GM08714 (cell line): ENCODE measurements around the gene SEC24B.
"Not testable (repeated sequence)": the region's sequence is repeated elsewhere in the genome, so short reads cannot be mapped to it uniquely, and the experiment has no call there.

Source experiments
- H3K4me3 ChIP-seq: fragments of 200-500 bp; sonication (Bioruptor generic); 2 replicates; pipeline ENCODE4 v1.5.1; 2014; ENCODE audit warnings: mild to moderate bottlenecking, low read length, inconsistent platforms
- ZNF274 ChIP-seq: IDR thresholded peaks from 2 replicates; pipeline ENCODE4 v1.6.1; 2012; ENCODE audit warnings: mild to moderate bottlenecking, low read depth, low read length

SEC24B gene

DNA sequence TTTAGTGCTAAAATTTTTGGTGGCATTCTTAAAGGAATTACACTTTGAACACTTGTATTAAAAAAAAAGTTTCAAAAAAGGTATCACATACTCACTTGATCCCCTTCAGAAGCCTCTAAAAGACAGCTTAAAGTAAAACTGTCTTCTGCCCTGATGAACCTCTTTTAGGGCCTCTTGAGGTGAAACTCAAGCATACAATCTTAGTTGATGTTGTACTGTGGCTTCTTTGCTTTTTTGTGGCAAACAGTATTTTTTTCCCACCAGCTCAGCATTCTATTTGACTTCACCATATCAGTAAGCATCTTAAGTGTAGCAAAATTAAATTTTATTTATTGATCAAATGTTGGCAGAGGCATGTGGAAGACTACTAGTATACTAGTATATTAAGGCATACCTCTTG lies 13.7 kb downstream of the SEC24B start:
- TF ChIP-seq ZNF274, result no peak
- no peak overlapping the region for H3K4me3 ChIP-seq

- H3K4me3 ChIP-seq, result no peak overlapping the region
- TF ChIP-seq ZNF274, result no peak
These were observed 18.1 kb downstream of the SEC24B start for GRCh38 chr4:109451544-109452273.

GRCh38 chr4:109453110-109453509 lies 19.5 kb downstream of the SEC24B start:
- H3K4me3 ChIP-seq, result not testable (repeated sequence)

DNA sequence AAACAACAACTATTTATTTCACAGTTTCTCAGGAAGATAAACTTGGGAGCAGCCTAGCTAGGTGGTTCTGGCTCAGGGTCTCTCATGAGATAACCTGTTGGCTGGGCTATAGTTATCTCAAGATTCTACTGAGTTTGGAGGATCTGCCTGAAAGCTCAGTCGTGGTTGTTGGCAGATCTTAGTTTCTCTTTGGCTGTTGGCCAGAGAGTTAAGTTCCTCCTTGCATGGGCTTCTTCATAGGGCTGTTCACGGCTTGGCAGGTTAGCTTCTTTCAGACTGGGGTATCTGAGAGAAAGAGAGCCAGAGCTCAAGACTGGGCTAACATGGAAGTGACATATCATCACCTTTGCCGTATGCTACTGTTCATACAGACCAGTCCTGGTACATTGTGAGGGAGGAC lies 28.7 kb downstream of the SEC24B start:
- no peak overlapping the region for H3K4me3 ChIP-seq
- no peak for TF ChIP-seq ZNF274

GRCh38 chr4:109462802-109463201 lies 29.2 kb downstream of the SEC24B start:
- TF ChIP-seq ZNF274, result no peak
- no peak overlapping the region for H3K4me3 ChIP-seq

GRCh38 chr4:109465069-109465468 lies 31.5 kb downstream of the SEC24B start:
- TF ChIP-seq ZNF274, result no peak
- H3K4me3 ChIP-seq, result no peak overlapping the region

DNA sequence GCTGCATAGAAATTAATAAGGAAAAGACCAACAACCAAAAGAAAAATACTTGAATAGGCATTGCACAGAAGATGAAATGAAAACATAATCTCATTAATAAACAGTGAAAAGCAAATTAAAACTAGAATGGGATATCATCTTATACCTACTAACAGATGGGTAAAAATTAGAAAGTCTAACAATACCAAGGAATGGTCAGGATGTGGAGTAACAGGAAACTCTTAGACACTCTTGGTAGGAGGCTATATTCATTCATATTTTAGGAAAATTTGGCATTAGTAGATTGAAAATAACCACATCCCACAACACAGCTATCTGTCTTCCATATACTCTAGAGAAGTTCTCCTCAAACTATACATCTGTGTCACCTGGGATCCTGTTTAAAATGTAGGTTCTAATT lies 36.3 kb downstream of the SEC24B start:
- no peak for TF ChIP-seq ZNF274

GRCh38 chr4:109472343-109472761 lies 38.7 kb downstream of the SEC24B start:
- H3K4me3 ChIP-seq, result no peak overlapping the region
- no peak for TF ChIP-seq ZNF274

More for the DNA sequence above, 36.3 kb downstream of the SEC24B start:
- H3K4me3 ChIP-seq, result no peak overlapping the region

DNA sequence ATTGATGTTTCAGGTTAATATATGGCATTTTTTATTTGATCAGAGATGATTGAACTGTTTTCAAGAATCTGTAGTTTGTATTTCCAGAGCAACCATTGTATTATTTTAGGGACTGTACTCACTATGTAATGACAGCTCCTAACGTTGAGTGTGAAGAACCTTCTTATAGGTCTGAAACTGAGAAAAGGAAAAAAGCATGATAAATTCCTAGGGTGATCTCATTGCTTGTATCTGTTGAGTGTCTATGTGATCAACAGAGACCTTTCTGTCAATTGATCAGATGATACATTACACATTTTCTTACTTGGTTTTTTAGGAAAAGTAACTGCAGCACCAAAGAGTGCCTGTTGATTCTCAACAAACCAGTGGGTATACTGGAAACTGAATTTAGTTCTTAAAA lies 40.2 kb downstream of the SEC24B start:
- no peak overlapping the region for H3K4me3 ChIP-seq
- TF ChIP-seq ZNF274, result no peak

DNA sequence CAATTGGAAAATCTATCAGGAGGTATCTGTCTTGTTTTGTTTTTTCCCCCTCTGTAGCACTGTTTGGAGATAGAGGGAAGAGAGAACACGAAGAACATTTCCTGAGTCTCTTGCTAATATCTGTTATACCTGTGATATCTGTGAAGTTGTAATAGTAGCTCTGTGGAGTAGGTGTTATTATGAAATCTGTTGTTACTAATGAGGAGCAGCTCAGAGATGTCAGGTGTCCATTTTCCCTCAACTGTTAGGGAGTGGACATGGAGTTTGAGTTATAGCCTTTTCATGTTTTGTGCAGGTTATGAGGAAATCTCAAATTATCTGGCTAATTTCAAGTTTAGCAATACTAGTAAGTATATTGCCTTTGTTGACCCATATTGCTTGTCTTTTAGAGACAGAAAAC lies 52.4 kb downstream of the SEC24B start:
- TF ChIP-seq ZNF274, result no peak
- H3K4me3 ChIP-seq, result no peak overlapping the region

GRCh38 chr4:109494563-109494962 lies 60.9 kb downstream of the SEC24B start:
- no peak overlapping the region for H3K4me3 ChIP-seq
- no peak for TF ChIP-seq ZNF274

DNA sequence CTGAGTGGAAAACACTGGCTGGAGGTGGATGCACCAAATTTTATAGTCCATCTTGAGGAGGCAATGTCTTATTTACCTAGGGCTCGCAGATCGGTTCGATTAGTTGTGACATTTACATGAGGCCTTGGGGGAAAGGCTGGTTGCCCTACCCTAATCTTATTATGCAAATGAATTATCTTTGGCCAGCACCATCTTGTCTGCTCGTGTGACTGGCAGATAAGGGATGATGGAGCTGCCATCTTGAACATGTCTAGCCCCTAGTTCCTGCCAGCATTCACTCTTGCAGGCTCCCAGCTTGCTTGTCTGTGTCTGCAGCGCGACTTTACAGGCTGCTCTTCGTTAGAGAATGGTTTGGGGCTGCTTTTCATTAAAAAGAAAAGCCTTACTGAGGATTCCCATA lies 61.9 kb downstream of the SEC24B start:
- no peak for TF ChIP-seq ZNF274
- H3K4me3 ChIP-seq, result no peak overlapping the region

DNA sequence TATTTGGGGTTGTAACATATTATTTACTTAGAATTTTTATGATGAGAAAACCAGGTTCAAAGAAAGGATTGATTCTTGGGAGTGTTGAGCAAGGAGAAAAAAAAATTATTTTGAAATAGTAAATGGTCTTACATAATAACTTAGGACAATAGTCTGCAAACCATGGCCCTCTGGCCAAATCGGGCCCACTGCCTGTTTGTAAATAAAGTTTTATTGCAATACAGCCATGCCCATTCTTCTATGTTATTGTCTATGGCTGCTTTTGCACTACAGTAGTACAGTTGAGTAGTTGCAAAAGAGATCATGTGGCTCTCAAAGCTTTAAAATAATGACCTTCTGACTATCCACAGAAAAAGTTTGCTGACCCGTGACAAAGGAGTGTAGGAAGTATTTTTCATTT lies 63.3 kb downstream of the SEC24B start:
- TF ChIP-seq ZNF274, result no peak
- no peak overlapping the region for H3K4me3 ChIP-seq

DNA sequence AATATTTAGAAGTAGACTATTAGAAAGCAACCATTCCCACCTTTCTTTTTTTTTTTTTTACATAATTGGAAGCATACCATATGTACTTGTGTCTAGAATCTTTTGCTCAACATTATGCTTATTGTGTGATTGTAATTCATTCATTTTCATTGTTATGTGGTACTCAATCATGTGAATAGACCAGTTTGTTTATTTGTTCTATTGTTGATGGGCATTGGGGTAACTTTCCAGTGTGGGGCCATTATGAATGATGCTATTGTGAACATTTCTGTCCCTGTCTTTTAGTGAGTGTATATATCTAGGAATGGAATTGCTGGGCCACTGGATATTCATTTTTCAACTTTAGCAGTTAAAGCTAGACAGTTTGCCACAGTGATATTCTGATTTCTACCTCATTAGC lies 63.9 kb downstream of the SEC24B start:
- H3K4me3 ChIP-seq, result no peak overlapping the region
- no peak for TF ChIP-seq ZNF274

GRCh38 chr4:109499513-109499912 lies 65.9 kb downstream of the SEC24B start:
- TF ChIP-seq ZNF274, result no peak
- H3K4me3 ChIP-seq, result no peak overlapping the region

DNA sequence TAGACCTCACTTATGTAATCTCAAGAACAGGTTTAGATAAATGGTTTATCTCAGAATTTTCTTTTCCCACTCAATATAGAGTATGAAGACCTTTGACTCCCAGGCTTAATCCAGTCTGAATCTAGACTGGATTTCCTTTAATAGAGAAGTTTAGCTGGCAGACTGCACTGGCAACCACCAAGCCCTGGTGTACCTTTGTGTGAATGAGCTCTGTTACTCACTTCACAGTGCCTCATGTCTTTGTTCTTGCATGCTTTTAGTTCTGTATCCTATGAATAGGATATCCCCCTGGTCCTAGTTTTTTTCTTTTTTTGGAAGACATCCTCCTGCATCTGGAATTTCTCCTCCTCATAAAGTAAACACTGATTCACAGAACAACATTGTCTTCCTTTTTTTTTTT lies 73.3 kb downstream of the SEC24B start:
- no peak for TF ChIP-seq ZNF274
- no peak overlapping the region for H3K4me3 ChIP-seq
